IPS-15b (cell line): Measurements from ENCODE around the gene IRAK2.
A peak's percentile ranks its signal among the peaks of the same experiment; 100 is the strongest.
"Not testable (repeated sequence)": the region's sequence is repeated elsewhere in the genome, so short reads cannot be mapped to it uniquely, and the experiment has no call there.

ENCODE experiments used
- H3K27me3 ChIP-seq: one replicate; pipeline ENCODE4 v1.6.1; 2013; ENCODE audit warnings: low read length; ENCODE audit not compliant: control insufficient read depth, insufficient read depth
- H3K36me3 ChIP-seq: one replicate; pipeline ENCODE4 v1.6.1; 2013; ENCODE audit warnings: low read length; ENCODE audit not compliant: control insufficient read depth, insufficient read depth
- H3K4me1 ChIP-seq: one replicate; pipeline ENCODE4 v1.6.1; 2013; ENCODE audit warnings: mild to moderate bottlenecking, low read length; ENCODE audit not compliant: control insufficient read depth, insufficient read depth
- H3K4me3 ChIP-seq: one replicate; pipeline ENCODE4 v1.5.1; 2013; ENCODE audit warnings: low read depth, low read length
- H3K9ac ChIP-seq: one replicate; pipeline ENCODE4 v1.6.1; 2013; ENCODE audit warnings: low read depth, mild to moderate bottlenecking, low read length
- H3K9me3 ChIP-seq: one replicate; pipeline ENCODE4 v1.6.1; 2013; ENCODE audit warnings: mild to moderate bottlenecking, low read length; ENCODE audit not compliant: control insufficient read depth, insufficient read depth

Gene IRAK2

GRCh38 chr3:10142707-10143560 is 21.8 kb upstream of the IRAK2 start:
- no peaks in the 10 kb centered on the region for H3K4me1 ChIP-seq
- no peaks in the 10 kb centered on the region for H3K36me3 ChIP-seq
- H3K4me3 ChIP-seq = peak overlapping the region; percentile 83
- H3K9me3 ChIP-seq = no peaks in the 10 kb centered on the region
- no peak overlapping the region for H3K9ac ChIP-seq
- no peaks in the 10 kb centered on the region for H3K27me3 ChIP-seq

DNA sequence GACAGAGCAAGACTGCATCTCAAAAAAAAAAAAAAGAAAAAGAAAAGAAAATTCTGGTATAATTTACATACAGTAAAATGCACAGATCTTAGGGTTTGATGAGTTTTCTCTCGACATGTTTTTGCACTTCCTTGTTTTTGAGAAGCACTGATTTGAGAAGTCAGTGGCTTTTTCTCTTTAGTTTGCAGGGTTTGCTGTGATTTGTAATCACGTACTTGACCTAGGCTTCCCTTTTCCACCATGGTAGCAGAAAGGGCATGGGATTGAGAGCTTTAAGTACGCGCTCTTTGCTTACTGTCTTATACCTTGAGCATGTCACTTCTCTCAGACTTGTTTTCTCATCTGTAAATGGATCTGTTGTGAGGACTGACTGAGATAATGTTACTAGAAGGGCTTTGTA is 19.0 kb upstream of the IRAK2 start:
- H3K9ac ChIP-seq = no peak overlapping the region

DNA sequence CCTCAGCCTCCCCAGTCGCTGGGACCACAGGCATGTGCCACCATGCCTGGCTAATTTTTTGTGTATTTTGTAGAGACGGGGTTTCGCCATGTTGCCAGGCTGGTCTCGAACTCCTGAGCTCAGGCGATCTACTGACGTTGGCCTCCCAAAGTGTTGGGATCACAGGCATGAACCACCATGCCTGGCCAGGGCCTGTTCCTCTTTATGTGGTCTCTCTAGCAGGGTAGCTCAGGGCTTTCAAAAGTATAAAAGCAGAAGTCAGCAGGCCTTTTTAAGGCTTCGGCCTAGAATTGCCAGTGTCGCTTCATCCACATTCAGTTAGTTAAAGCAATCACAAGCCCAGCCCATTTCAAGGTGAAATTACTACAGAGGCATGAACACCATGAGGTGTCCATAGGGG is 15.5 kb upstream of the IRAK2 start:
- Histone ChIP-seq H3K36me3 (peaks cover 12% of the 10 kb centered on the region), H3K4me1 (no peaks in the 10 kb centered on the region), H3K4me3 (no peak overlapping the region)

More for the DNA sequence above, 19.0 kb upstream of the IRAK2 start:
- Histone ChIP-seq H3K36me3 (peaks cover 10% of the 10 kb centered on the region), H3K27me3 (no peaks in the 10 kb centered on the region), H3K9me3 (no peaks in the 10 kb centered on the region), H3K4me3 (no peak overlapping the region), H3K4me1 (no peaks in the 10 kb centered on the region)

DNA sequence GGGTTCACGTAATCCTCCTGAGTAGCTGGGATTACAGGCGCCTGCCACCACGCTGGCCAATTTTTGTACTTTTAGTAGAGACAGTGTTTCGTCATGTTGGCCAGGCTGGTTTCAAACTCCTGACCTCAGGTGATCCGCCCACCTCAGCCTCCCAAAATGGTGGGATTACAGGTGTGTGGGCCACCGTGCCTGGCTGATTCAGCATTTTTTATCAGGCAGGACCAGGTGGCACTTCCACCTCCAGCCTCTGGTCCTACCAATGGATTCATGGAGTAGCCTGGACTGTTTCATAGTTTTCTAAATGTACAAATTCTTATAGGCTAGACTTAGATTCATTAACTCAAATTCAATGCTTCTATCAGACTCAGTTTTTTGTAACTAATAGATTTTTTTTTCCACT is 13.7 kb upstream of the IRAK2 start:
- no peak overlapping the region for H3K4me3 ChIP-seq
- H3K4me1 ChIP-seq = no peaks in the 10 kb centered on the region
- H3K36me3 ChIP-seq = peaks cover 12% of the 10 kb centered on the region
- no peaks in the 10 kb centered on the region for H3K27me3 ChIP-seq
- H3K9me3 ChIP-seq = no peaks in the 10 kb centered on the region
- H3K9ac ChIP-seq = no peak overlapping the region

More for the DNA sequence above, 15.5 kb upstream of the IRAK2 start:
- Histone ChIP-seq H3K9ac (no peak overlapping the region), H3K27me3 (no peaks in the 10 kb centered on the region), H3K9me3 (no peaks in the 10 kb centered on the region)

DNA sequence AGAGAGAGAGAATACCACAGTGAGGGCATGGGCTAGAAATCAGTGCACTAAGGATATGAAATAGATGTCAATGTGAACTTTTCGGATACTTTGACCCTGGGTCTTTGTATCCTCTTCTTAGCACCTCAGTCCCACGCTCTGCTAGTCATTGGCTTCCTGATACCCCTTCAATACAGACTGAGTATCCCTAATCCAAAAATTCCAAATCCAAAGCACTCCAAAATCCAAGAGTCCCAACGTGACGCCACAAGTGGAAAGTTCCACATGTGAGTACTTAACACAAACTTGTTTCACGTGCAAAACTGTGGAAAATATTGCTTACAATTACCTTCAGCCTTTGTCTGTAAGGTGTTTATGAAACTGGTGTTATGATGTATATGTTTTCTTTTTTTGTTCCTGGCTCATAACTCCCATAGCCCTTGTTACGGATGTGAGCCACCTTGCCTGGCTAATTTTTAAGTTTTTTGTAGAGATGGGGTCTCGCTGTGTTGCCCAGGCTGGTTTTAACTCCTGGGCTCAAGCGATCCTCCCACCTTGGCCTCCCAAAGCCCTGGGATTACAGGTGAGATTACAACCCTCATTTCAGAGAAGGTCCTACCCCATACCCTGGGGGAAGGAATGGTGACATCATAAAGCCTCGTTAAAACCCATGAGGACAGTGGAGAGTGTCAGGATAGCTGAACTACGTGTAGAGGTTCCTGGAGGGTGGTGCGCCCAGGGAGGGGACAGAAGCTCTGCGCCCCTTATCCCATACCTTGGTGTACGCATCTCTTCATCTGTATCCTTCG is 10.2 kb upstream of the IRAK2 start:
- no peaks in the 10 kb centered on the region for H3K9me3 ChIP-seq
- H3K27me3 ChIP-seq = no peaks in the 10 kb centered on the region
- no peak overlapping the region for H3K9ac ChIP-seq
- no peak overlapping the region for H3K4me3 ChIP-seq
- H3K4me1 ChIP-seq = no peaks in the 10 kb centered on the region
- peaks cover 11% of the 10 kb centered on the region for H3K36me3 ChIP-seq

GRCh38 chr3:10155123-10155472 is 9.6 kb upstream of the IRAK2 start:
- Histone ChIP-seq H3K36me3 (peaks cover 5% of the 10 kb centered on the region), H3K9me3 (no peaks in the 10 kb centered on the region), H3K9ac (no peak overlapping the region), H3K4me1 (no peaks in the 10 kb centered on the region), H3K4me3 (no peak overlapping the region), H3K27me3 (no peaks in the 10 kb centered on the region)

DNA sequence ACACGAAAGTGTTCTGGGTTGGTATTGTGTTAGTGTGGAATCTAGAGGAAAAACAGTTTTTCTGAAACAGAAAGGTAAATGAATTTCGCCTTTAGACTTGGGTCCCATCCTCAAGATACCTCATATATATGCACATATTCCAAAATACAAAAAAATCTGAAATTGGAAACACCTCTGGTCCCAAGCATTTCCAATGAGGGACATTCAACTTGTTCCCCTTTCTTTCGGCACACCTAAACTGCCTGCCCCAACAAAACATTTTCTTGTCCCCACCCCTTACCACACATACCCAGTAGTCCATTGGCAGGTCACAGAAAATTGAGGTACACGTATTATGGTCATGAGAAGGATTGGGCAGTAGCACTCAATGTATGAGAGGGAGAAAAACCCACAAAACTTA is 9.1 kb upstream of the IRAK2 start:
- Histone ChIP-seq H3K4me1 (no peaks in the 10 kb centered on the region), H3K9ac (no peak overlapping the region), H3K27me3 (no peaks in the 10 kb centered on the region), H3K9me3 (no peaks in the 10 kb centered on the region), H3K4me3 (no peak overlapping the region), H3K36me3 (peaks cover 3% of the 10 kb centered on the region)

GRCh38 chr3:10157031-10157430 is 7.7 kb upstream of the IRAK2 start:
- Histone ChIP-seq H3K4me1 (no peaks in the 10 kb centered on the region), H3K9ac (no peak overlapping the region), H3K9me3 (no peaks in the 10 kb centered on the region), H3K36me3 (no peaks in the 10 kb centered on the region), H3K27me3 (no peaks in the 10 kb centered on the region), H3K4me3 (no peak overlapping the region)

GRCh38 chr3:10158555-10158954 is 6.2 kb upstream of the IRAK2 start:
- not testable (repeated sequence) for H3K9ac ChIP-seq, H3K4me1 ChIP-seq, H3K9me3 ChIP-seq, H3K36me3 ChIP-seq, H3K4me3 ChIP-seq, H3K27me3 ChIP-seq

GRCh38 chr3:10160346-10160745 is 4.4 kb upstream of the IRAK2 start:
- no peak overlapping the region for H3K9ac ChIP-seq
- no peaks in the 10 kb centered on the region for H3K9me3 ChIP-seq
- H3K4me1 ChIP-seq = no peaks in the 10 kb centered on the region
- H3K4me3 ChIP-seq = no peak overlapping the region
- no peaks in the 10 kb centered on the region for H3K36me3 ChIP-seq
- no peaks in the 10 kb centered on the region for H3K27me3 ChIP-seq

- Histone ChIP-seq H3K4me3 (no peak overlapping the region), H3K9me3 (no peaks in the 10 kb centered on the region), H3K36me3 (no peaks in the 10 kb centered on the region), H3K4me1 (no peaks in the 10 kb centered on the region), H3K27me3 (no peaks in the 10 kb centered on the region), H3K9ac (no peak overlapping the region)
Measured at GRCh38 chr3:10160925-10161324, 3.8 kb upstream of the IRAK2 start.

GRCh38 chr3:10162185-10162584 is 2.5 kb upstream of the IRAK2 start:
- Histone ChIP-seq H3K9me3 (no peaks in the 10 kb centered on the region), H3K27me3 (no peaks in the 10 kb centered on the region), H3K9ac (no peak overlapping the region), H3K4me1 (no peaks in the 10 kb centered on the region), H3K36me3 (no peaks in the 10 kb centered on the region), H3K4me3 (no peak overlapping the region)
